Keratinocyte (primary cell): ENCODE measurements around the gene GRIPAP1. TPM values are rescaled to one million over a fixed set of nuclear protein-coding genes. Genes with fewer than 3 reads are reported as not detected.

Experiments
- DNase-seq: peaks from one replicate; pipeline ENCODE4 v3.0.0-alpha.2; 2011; ENCODE audit warnings: low read depth, missing footprints, low spot score
- FAIRE-seq: peaks from 2 replicates; lab custom pipeline; 2011; peaks lifted over from hg19 to GRCh38; lab: Jason Lieb, UNC
- H2AFZ ChIP-seq: 2 replicates; pipeline ENCODE4 v1.6.0; 2012; ENCODE audit warnings: low read length, control low read depth, inconsistent platforms; ENCODE audit not compliant: control insufficient read depth
- H3K27ac ChIP-seq: 2 replicates; pipeline ENCODE4 v1.5.1; 2011; ENCODE audit warnings: low read length; ENCODE audit not compliant: control insufficient read depth, insufficient read depth
- H3K27me3 ChIP-seq: 3 replicates; pipeline ENCODE4 v1.6.0; 2011; ENCODE audit warnings: low read length; ENCODE audit not compliant: control insufficient read depth, insufficient read depth; ENCODE audit errors: extremely low read depth
- H3K36me3 ChIP-seq, 2 experiments: 2 replicates in 1 of 2; 3 replicates in 1 of 2; pipeline ENCODE4 v1.5.1; 2011; ENCODE audit warnings: low read length in 2 of 2, mild to moderate bottlenecking in 1 of 2; ENCODE audit not compliant: control insufficient read depth in 2 of 2, insufficient read depth in 2 of 2; ENCODE audit errors: extremely low read depth in 1 of 2
- H3K4me1 ChIP-seq: 3 replicates; pipeline ENCODE4 v1.5.1; 2011; ENCODE audit warnings: low read length; ENCODE audit not compliant: control insufficient read depth, insufficient read depth; ENCODE audit errors: extremely low read depth
- H3K4me2 ChIP-seq: 3 replicates; pipeline ENCODE4 v1.6.0; 2011; ENCODE audit warnings: low read depth, low read length; ENCODE audit not compliant: control insufficient read depth, insufficient read depth; ENCODE audit errors: extremely low read depth
- H3K4me3 ChIP-seq, 3 experiments: fragments of 200-600 bp in 1 of 3; sonication (generic) in 1 of 3; 2 replicates in 2 of 3; 3 replicates in 1 of 3; pipeline ENCODE4 v1.5.1; 2011 to 2016; ENCODE audit warnings: low read length in 3 of 3, mild to moderate bottlenecking in 3 of 3, control low read depth in 2 of 3, inconsistent platforms in 1 of 3, low read depth in 1 of 3, mixed read lengths in 1 of 3, mixed run types in 1 of 3, moderate library complexity in 1 of 3; ENCODE audit not compliant: control insufficient read depth in 2 of 3, insufficient read depth in 2 of 3; ENCODE audit errors: extremely low read depth in 1 of 3
- H3K79me2 ChIP-seq: 2 replicates; pipeline ENCODE4 v1.6.0; 2012; ENCODE audit warnings: low read length; ENCODE audit not compliant: control insufficient read depth, insufficient read depth
- H3K9ac ChIP-seq: 3 replicates; pipeline ENCODE4 v1.6.0; 2011; ENCODE audit warnings: low read length; ENCODE audit not compliant: control insufficient read depth, insufficient read depth; ENCODE audit errors: extremely low read depth
- H3K9me1 ChIP-seq: 3 replicates; pipeline ENCODE4 v1.6.0; 2011; ENCODE audit warnings: low read length; ENCODE audit not compliant: control insufficient read depth, insufficient read depth; ENCODE audit errors: extremely low read depth
- H3K9me3 ChIP-seq: 2 replicates; pipeline ENCODE4 v1.5.1; 2012; ENCODE audit warnings: low read depth, low read length; ENCODE audit not compliant: control insufficient read depth
- H4K20me1 ChIP-seq: 3 replicates; pipeline ENCODE4 v1.6.0; 2011; ENCODE audit warnings: low read length; ENCODE audit not compliant: control insufficient read depth, insufficient read depth; ENCODE audit errors: extremely low read depth
- CTCF ChIP-seq, 3 experiments: IDR thresholded peaks in 1 of 3; conservative IDR thresholded peaks in 1 of 3; optimal IDR thresholded peaks in 1 of 3; 2 replicates in 2 of 3; 3 replicates in 1 of 3; pipeline versions ENCODE3 to v1.5.1; 2011; ENCODE audit warnings: low read length in 3 of 3, mild to moderate bottlenecking in 3 of 3, moderate library complexity in 2 of 3, control low read depth in 1 of 3, inconsistent platforms in 1 of 3; ENCODE audit not compliant: insufficient read depth in 2 of 3; ENCODE audit errors: extremely low read depth in 1 of 3
- EZH2 ChIP-seq: IDR thresholded peaks from one replicate; pipeline ENCODE4 v1.6.1; 2012; ENCODE audit warnings: inconsistent platforms, mild to moderate bottlenecking, low read length, moderate library complexity
- dilution Hi-C: fragments of 300-500 bp; cut with MboI; formaldehyde crosslinking; loops from one replicate; pipeline ENCODE4 v1.7.0; 2020; ENCODE audit warnings: low sequenced_read_pairs; ENCODE audit not compliant: extremely low pct_ligation_motif_present
- polyA plus RNA-seq, 5 experiments: library from polyadenylated mRNA; depleted of rRNA in 3 of 5; stranded (reverse) in 3 of 5; stranded (forward) in 1 of 5; unstranded in 1 of 5; fragments of >200 nt; gene quantifications; 1 replicate in 1 of 5; 2 replicates in 3 of 5; 3 replicates in 1 of 5; pipeline versions ENCODE4 v1.2.1 to v1.2.3, GENCODE V29; 2011 to 2012; ENCODE audit warnings: missing spikeins in 2 of 5, low read depth in 1 of 5, low replicate concordance in 1 of 5

The GRIPAP1 gene
- polyA plus RNA-seq, 1 donor (not counting 4 experiments of a cell fraction or from before 2014, with no cell fraction given): 23.0 TPM

- Histone ChIP-seq H3K27ac (peak overlapping the region; percentile 92), H3K9me1 (no peaks in the 10 kb centered on the region), H3K9ac (peak overlapping the region; percentile 91), H3K4me3 (peak overlapping the region; percentile 63 to 83 (median 64)), H3K27me3 (no peaks in the 10 kb centered on the region), H2AFZ (no peak overlapping the region), H3K4me2 (peak overlapping the region; percentile 77), H3K36me3 (peaks cover 4 to 26% of the 10 kb centered on the region in 2 experiments), H3K4me1 (peaks cover 20% of the 10 kb centered on the region), H4K20me1 (no peaks in the 10 kb centered on the region), H3K9me3 (no peaks in the 10 kb centered on the region), H3K79me2 (peaks cover 27% of the 10 kb centered on the region)
- no peak for DNase-seq
- peak; percentile 62 for FAIRE-seq
- dilution Hi-C loops: no loop called here
- TF ChIP-seq EZH2 (no peak), CTCF (optimal IDR thresholded peaks at IDR 0.05 in 1 of 3, IDR thresholded peaks at IDR 0.05 in 1 of 3, conservative IDR thresholded peaks at IDR 0.05 in 1 of 3; ENCODE audit: extremely low read depth in 1 of 3, insufficient read depth in 2 of 3, low read length in 3 of 3) (no peak)
Measured at GRCh38 chrX:49041744-49042580, 39.9 kb upstream of the GRIPAP1 start.

GRCh38 chrX:49040376-49040955, 38.4 kb upstream of the GRIPAP1 start:
- Histone ChIP-seq H3K4me2 (peak overlapping the region; percentile 77), H3K27ac (peak overlapping the region; percentile 70), H3K4me3 (peak overlapping the region; percentile 9 to 52 (median 39)), H3K4me1 (peaks cover 20% of the 10 kb centered on the region), H3K27me3 (no peaks in the 10 kb centered on the region), H3K79me2 (peaks cover 27% of the 10 kb centered on the region), H4K20me1 (no peaks in the 10 kb centered on the region), H2AFZ (no peak overlapping the region), H3K9me3 (no peaks in the 10 kb centered on the region), H3K9me1 (no peaks in the 10 kb centered on the region), H3K36me3 (peaks cover 4 to 26% of the 10 kb centered on the region in 2 experiments), H3K9ac (peak overlapping the region; percentile 44)
- DNase-seq (no peak), FAIRE-seq (no peak)
- dilution Hi-C loops: no loop called here
- TF ChIP-seq EZH2 (no peak), CTCF (optimal IDR thresholded peaks at IDR 0.05 in 1 of 3, IDR thresholded peaks at IDR 0.05 in 1 of 3, conservative IDR thresholded peaks at IDR 0.05 in 1 of 3; ENCODE audit: extremely low read depth in 1 of 3, insufficient read depth in 2 of 3, low read length in 3 of 3) (no peak)
